GM19035 (cell line): ENCODE measurements around the gene SPOP.

Experiments used
- ATAC-seq: cut with Tn5 transposase; IDR thresholded peaks from one replicate; pipeline ENCODE4 v1.9.1; 2021; ENCODE audit not compliant: unreplicated experiment

SPOP gene

DNA sequence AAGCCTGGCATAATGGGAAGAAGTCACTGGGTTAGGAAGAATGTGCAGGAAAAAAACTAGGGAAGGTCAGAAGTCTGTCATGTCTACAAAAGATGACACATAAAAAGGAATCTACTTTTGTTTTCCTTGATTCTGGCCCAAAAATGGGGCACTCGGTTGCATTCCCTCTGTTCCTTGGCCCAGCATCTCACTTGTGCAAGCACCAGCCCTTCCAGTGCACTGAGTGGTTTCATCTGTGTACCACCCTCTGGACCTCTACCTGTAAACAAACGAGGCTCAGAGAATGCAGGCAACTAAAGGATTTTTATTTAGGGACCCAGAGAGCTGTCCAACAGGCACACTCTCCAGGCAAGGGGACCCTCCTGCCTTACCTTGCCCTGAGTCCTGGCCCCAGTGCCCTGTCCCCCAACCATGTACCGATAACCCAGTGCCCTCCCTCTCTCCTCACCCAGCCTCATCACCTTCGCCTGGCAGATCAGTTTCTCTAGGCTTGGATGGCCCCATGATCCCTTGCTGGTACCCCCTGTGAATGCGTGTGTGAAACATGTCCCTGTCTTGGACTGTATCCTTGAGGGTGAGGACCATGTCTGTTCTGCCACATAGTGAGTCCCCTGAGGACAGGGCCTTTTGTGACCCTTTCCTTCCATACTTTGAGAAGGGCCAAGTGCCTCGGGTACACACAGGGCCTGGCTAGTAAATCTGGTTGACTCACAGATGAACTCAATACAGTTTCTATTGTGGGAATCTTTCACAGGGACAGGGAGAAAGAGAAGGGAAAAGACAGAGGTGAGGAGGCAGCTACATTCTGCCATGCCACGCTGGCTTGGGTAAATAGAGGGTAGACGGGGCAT is 88.9 kb downstream of the SPOP start:
- no peak for ATAC-seq

DNA sequence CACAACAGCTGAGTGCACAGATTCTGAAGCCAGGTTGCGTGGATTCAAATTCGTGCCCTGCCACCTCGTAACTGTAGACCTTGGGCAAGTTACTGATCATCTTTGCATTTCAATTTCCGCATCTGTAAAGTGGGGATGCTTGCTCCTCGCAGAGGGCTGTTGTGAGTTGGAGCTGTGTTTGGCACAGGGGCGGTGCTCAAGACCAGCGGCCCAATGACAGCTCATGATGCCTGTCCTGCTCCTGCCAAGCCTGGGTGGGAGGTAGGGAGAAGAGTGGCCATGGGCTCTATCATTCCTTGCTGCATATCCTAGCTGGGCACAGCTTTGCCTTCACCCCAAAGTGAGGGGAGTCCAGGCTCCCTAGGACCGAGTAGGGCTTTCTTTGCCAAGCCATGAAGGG is 89.6 kb downstream of the SPOP start:
- no peak for ATAC-seq

DNA sequence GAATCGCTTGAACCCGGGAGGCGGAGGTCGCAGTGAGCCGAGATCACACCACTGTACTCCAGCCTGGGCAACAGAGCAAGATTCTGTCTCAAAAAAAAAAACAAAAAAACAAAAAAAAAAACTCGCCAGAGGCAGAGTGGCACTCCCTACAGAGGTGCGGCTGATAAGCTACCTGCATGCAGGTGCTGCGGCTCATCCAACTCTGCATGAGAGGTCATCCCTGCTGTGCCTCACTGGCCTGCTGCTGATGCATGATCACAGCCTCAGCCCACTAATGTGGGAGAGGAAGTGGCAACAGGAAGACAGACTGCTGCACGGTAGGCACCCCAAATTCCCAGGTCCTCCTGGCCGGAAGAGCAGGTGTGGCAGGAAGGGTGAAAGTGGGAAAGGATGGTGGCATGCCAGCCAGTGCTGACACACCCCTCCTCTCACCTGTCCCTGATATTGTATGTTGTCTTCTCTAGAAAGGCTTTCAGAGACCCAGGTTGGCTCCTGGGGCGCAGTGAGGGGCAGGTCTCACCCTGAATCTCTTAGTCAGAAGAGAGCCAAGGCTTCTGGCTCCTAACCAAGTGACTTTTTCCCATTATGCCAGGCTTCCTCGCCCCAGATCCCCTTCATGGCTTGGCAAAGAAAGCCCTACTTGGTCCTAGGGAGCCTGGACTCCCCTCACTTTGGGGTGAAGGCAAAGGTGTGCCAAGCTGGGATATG is 90.4 kb downstream of the SPOP start:
- ATAC-seq: no peak

DNA sequence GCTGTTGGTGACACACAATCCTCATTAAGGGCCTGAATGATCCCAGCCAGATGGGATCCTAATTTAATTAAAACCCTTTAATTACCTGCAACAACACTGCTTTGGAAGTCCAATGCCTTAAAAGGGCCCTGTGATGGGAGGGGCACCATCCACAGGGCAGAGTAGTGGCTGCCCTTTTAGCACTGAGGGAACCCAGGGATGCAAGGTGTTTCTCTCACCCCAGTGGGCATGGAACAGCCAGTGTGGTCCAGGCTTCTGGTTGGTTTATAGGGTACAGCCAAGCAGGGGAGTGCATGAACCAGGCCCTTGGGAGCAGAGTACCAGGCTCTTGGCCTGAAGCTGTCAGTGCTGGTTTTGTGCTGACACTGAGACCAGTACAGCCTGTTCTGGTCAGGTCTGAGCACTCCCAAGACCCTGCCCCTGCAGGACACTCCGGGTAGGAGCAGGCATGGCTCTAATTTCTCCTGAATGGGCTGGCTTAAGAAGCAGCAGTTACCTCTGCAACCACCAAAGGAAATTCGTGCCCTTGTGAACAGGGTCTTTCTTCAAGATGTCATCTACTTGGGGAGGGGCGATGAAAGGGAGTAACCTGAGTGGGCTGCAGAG is 92.4 kb downstream of the SPOP start:
- no peak for ATAC-seq

DNA sequence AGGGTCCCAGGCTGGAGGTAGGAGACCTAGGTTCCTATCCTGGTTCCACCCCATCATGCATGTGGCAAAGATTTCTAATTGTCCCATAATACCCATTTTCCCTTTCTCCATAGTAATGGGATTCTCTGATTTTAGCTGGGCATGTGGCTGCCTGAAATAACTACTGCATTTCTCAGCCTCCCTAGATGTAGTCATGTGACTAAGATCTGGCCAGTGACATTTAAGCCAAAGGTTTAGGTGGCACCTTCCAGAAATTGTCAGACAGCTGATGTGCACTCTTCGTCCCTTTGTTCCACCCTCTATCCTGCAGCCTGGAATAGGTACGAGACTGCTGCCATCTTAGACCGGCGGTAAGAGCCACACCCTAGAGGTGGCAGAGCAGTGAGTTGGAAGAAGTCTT is 94.0 kb downstream of the SPOP start:
- ATAC-seq: no peak

DNA sequence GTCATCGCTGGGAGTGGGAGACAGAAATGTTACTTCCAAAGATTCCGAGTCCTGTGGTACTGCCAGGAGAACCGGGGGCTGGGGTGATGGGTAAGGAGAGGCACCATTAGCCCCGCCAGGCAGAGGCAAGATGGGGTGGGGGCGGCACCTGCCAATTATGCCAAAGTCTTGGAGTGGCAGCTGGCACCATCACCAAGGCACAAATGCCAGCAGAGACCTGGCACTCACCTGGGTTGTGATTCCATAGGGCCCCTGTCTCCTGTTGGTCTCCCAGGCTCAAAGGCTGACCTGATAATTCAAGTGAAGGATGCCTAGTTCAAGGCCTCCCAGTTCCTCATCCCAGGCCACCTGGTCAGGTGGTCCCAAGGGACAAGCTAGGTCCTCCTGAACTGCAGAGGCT is 94.7 kb downstream of the SPOP start:
- no peak for ATAC-seq

DNA sequence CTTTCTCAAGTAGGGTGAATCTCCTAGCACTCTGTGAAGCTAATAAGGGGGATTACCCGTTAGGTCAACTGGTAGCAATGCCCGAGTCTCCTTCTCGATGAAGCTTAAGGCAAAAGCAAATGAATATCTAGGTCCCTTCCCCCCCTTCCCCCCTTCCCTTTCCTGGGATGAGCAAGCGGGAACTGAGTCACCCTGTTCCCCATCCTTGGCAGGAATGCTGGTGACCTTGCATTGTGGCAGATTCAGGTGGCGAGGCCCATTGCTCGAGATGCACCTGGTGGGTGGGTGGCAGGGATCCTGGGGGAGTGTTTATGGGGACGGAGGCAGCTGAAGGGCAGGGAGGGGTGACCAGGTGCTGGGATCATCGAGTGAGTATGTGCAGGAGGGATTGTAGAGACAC is 95.1 kb downstream of the SPOP start:
- ATAC-seq: no peak

DNA sequence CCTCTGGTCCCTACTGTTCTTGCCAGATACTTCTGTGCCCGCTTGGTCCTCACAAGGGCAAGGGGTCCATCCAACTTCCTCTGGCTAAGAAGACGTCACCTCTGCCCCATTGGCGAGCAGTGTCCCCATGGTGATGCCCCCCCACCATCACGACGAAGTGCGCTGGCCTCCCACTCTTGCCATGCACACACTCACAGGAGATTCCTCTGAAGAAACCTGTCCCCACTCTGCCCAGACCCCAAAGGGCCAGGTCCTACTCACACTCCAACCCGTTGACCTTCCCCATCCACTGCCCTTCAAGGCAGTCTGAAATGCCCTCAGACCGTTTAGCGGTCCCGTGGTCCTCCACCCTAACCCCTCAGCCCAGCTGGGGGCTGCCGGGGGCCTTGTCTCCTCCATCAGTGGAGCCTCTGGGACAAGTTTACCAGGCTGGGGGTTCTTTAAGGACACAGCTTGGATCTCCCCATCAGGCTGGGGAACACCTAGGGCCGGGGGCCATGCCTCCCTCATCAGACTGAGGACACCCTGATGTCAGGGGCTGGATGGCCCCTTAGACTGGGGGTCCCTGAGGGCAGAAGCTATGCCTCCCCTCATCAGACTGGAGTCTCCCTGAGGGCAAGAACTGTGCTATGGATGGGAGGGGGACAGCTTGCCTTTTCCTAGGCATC is 95.7 kb downstream of the SPOP start:
- no peak for ATAC-seq

DNA sequence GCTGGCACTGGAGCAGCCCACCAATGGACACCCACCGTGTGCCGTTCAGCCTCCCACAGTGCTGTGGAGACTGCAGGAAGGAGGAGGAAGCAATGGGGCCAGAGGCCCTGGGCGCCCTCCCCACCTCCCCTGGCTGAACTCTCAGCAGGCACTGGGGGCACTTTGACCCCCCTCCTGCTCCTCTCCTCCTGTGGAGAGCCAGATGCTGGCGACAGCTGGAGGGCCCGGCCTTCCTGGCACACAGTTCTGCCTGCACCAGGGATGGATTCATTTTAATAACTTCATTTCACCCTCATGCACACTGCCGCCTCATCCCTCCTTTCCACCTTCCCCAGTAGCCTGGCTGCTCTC is 96.3 kb downstream of the SPOP start:
- ATAC-seq: no peak

DNA sequence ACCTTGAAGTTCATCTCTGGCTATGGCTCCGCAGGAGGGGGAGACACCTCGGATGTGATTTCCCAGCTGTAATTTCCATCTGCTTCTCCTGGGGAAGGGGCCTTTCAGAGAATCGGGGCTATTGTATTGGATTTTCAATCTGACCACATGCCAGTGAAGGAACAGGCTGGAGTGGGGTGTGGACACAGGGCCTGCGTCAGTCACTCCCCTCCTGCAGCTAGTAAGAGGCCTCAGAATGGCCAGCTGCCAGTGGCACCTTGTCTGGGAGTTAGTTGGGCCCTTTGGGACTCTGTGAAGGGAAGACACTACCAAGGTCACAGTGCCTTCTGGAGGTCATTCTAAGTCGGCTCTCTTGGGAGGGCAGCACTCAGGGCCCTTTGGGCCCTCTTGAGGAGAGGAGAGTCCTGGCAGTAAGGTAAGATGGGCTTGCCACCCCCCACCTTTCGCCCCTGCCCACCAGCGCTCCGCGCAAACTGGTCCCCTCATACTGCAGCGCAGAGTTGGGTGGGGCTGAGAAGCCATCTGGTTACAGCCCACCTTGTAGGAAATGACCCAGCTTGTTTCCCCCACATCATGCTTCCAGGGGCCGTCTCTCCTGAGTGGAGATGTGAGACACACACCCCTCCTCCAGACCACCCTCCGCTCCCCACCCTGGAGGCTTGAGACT is 96.8 kb downstream of the SPOP start:
- no peak for ATAC-seq

DNA sequence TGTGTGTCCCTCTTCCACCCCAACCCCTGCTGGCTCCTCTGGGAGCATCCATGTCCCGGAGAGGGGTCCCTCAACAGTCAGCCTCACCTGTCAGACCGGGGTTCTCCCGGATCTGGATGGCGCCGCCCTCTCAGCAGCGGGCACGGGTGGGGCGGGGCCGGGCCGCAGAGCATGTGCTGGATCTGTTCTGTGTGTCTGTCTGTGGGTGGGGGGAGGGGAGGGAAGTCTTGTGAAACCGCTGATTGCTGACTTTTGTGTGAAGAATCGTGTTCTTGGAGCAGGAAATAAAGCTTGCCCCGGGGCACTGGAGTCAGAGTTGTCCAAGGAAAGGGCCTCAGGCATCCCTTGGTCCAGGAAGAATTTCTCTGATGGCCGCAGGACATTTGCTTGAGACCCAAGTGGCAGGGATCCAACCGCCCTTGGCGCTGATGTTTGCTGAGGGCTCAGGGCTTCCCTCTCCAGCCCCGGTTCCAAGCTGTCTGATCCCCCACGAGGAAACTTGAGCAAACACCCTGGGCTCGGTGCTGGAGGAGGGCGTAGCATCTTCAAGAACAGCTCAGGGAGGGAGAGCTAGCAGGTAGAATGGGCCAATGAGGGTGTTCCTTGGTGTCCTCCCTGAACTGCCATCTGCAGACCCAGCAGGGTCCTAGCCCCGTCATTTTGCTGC is 97.7 kb downstream of the SPOP start:
- ATAC-seq: no peak

DNA sequence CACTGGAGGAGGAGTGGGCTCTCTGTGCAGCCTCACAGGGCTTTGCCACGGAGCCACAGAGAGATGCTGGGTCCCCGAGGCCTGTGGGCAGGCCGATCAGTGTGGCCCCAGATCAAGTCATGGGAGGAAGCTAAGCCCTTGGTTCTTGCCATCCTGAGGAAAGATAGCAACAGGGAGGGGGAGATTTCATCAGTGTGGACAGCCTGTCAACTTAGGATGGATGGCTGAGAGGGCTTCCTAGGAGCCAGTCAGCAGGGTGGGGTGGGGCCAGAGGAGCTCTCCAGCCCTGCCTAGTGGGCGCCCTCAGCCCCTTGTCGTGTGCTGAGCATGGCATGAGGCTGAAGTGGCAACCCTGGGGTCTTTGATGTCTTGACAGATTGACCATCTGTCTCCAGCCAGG is 98.4 kb downstream of the SPOP start:
- no peak for ATAC-seq

DNA sequence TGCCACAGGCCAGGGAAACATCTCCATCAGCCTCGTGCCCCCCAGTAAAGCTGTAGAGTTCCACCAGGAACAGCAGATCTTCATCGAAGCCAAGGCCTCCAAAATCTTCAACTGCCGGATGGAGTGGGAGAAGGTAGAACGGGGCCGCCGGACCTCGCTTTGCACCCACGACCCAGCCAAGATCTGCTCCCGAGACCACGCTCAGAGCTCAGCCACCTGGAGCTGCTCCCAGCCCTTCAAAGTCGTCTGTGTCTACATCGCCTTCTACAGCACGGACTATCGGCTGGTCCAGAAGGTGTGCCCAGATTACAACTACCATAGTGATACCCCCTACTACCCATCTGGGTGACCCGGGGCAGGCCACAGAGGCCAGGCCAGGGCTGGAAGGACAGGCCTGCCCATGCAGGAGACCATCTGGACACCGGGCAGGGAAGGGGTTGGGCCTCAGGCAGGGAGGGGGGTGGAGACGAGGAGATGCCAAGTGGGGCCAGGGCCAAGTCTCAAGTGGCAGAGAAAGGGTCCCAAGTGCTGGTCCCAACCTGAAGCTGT is 98.9 kb downstream of the SPOP start:
- no peak for ATAC-seq

DNA sequence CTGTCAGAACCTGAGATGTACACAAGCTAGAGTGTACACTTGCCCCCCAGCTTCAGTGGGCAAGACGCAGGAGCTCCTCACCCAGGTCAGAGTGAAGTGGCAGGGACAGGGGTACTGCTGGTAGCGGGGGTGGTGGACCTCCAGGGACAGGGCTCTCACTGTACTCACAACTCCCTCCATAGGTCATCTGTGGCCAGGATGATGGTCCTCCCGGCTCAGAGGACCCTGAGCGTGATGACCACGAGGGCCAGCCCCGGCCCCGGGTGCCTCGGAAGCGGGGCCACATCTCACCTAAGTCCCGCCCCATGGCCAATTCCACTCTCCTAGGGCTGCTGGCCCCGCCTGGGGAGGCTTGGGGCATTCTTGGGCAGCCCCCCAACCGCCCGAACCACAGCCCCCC is 99.5 kb downstream of the SPOP start:
- ATAC-seq: no peak

DNA sequence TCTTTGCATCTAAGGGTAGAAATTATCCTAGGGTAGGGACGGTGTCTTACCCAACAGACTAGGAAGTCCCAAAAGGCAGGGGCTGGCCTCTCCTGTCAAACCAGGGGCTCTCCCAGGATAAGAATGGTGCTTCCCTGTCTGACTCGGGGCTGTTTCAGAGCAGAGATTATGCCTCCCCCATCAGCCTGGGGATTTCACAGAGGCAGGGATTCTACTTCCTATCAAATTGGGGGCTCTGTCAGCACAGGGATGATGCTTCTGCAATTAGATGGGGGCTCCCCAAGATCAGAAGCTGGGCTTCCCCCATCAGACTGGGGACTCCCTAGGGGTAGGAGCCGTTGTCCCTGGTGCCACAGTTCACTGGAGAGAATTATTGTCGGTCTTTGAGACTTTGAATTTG is 99.9 kb downstream of the SPOP start:
- ATAC-seq: no peak

DNA sequence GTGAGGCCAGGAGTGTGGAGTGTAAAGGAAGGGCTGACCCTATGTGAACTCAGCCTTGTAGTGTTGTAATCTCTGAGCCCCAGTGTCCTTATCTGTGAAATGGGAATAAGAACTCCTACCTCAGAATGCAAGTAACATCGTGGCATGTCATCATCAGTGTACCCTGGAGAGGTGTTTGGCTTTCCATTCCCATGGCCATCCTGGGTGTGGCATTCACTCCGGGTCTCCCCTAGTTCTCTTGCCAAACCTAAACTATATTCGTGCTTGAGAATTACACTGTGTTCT is 100.3 kb downstream of the SPOP start:
- no peak for ATAC-seq

DNA sequence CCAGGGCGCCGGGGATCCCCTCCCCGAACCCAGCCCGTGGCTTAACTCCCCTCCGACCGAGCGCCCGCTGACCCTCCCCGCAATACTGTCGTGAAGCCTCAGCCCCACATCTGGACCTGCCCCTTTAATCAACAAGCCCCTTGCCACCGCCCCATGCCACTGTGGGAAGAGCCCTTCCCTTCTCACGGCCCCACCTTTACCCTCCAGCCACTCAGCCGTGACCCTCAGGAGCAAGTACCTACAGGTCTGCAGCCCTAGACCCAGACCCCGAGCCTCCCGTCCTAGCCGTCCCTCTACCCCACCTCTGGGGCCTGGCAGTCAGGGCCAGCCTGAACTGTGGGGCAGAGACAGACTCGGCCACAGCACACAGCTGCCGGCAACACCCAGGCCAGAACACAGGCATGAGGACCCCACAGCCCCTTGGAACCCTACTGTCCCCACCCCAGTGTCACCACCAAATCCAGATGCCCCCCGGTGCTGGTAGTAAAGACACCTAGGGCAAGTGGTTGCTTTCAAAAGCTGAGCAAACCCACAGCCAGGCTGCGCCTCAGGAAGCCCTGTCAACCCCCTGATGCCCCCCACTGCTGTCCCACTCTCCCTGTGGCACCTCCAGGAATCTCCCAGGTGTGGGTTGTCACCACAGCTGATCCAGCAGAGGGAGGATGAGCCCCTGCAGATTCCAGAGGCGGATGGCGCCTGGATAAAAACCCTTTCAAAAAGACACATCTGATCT is 100.8 kb downstream of the SPOP start:
- no peak for ATAC-seq

DNA sequence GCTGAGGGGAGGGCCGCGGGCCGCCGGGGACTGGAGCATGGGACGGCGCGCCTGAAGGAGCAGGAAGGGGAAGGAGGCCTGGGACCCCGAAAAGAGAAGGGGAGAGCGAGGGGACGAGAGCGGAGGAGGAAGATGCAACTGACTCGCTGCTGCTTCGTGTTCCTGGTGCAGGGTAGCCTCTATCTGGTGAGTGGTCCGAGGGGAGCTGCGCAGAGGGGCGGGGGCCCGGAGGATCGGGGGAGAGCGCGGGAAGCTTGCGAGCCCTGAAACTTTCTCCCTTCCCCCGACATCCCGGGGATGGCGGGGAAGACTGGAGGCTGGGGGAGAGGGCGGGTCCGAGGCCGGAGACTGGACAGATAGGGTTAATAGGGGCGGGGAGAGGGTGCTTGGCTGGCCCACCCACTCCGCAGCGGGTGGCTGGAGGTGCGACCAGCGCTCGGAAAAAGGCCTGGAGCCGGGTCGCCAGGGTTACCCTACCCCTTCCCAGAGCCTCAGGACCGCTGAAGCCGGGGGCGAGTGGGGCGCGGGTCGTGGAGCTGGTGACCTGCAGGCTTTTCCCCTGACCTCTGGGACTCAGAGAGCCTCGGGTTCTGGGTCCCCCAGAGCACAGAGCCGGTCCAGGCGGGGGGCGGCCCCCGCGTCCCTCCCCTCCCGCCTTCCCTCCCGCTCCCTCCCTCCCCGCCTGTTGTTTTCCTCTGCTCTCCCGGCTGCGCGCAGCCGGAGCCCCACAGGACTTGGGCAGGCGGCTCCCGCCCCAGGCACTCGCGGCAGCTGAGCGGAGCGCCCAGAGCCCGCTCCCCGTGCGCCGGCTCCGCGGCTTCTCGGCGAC is 101.6 kb downstream of the SPOP start:
- no peak for ATAC-seq

DNA sequence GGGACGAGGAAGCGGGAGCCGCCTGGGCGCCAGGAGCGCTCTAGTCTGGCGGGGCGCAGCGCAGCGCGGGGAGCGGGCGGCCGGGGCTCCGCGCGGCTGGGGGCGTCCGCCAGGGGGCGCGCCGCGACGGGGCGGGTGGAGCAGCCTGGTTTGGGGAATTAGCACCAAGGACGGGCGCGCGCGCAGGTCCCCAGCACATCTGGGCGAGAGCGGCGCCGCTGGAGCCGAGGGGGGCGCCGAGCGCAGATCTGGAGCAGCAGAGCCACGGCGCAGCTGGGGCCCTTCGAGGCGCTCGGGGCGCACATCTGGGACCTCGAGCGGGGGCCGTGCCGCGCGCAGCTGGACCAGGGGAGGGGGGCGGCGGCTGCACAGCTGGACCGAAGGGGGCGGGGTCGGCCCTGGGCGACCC is 102.2 kb downstream of the SPOP start, which contains the start of gene NXPH3:
Gene NXPH3, plus strand, starts transcription at position 193 of the 409 bp plus-strand sequence. CDS start 349 bp downstream, outside the sequence.
- no peak for ATAC-seq
